ENCODE data around the gene CCDC144A.
"Not testable (repeated sequence)": the region's sequence is repeated elsewhere in the genome, so short reads cannot be mapped to it uniquely, and the experiment has no call there.

CCDC144A gene

GRCh38 chr17:16818821-16819683 is 129.0 kb downstream of the CCDC144A start:
- no peak for DNase-seq

- DNase-seq, result no peak
Observed at GRCh38 chr17:16820161-16820877, 130.3 kb downstream of the CCDC144A start.

- no peak for DNase-seq
Observed at GRCh38 chr17:16820979-16821543, 131.0 kb downstream of the CCDC144A start.

- DNase-seq, result not testable (repeated sequence)
Observed at GRCh38 chr17:16822133-16822532, 132.1 kb downstream of the CCDC144A start.

GRCh38 chr17:16823768-16824406 is 133.8 kb downstream of the CCDC144A start:
- not testable (repeated sequence) for DNase-seq

Measured in suppressor macrophage (primary cell).